ENCODE data around the gene TGFA. TPM values are rescaled to one million over a fixed set of nuclear protein-coding genes. Genes with fewer than 3 reads are reported as not detected.

TGFA gene
- total RNA-seq, 3 donors from 2014 or later (not counting 1 experiment from before 2014, with no cell fraction given) = 5.0 to 13.3 (median 8.6) TPM

GRCh38 chr2:70566906-70567305 lies 13.3 kb upstream of the TGFA start:
- 76% methylated on average over 2 of the region's 2 CpGs for WGBS (ENCODE audit: insufficient coverage)
- Mint-ChIP-seq H3K4me3 (no peak overlapping the region), H3K9me3 (no peaks in the 10 kb centered on the region), H3K36me3 (no peaks in the 10 kb centered on the region), H3K27me3 (ENCODE audit: low read depth in 2 of 2) (peaks cover 0 to 2% of the 10 kb centered on the region in 2 donors), H3K4me1 (no peaks in the 10 kb centered on the region), H3K27ac (no peak overlapping the region)
- no peak overlapping the region for H3K27ac ChIP-seq (ENCODE audit: low read length)
- intact Hi-C loops (cut with micrococcal nuclease) = no loop called here
- no peak for ATAC-seq
- H3K36me3 ChIP-seq (ENCODE audit: control insufficient read depth, insufficient read depth, low read length) = no peaks in the 10 kb centered on the region
- TF ChIP-seq CTCF (IDR thresholded peaks at IDR 0.05) = no peak
- H3K4me3 ChIP-seq (ENCODE audit: low read length) = no peak overlapping the region
- H3K4me1 ChIP-seq (ENCODE audit: control insufficient read depth, insufficient read depth, low read length) = no peaks in the 10 kb centered on the region
- H3K9me3 ChIP-seq (ENCODE audit: control insufficient read depth, insufficient read depth, low read length) = no peaks in the 10 kb centered on the region
- no peak for DNase-seq
- peaks cover 4% of the 10 kb centered on the region for H3K27me3 ChIP-seq (ENCODE audit: control insufficient read depth, insufficient read depth, low read length)

DNA sequence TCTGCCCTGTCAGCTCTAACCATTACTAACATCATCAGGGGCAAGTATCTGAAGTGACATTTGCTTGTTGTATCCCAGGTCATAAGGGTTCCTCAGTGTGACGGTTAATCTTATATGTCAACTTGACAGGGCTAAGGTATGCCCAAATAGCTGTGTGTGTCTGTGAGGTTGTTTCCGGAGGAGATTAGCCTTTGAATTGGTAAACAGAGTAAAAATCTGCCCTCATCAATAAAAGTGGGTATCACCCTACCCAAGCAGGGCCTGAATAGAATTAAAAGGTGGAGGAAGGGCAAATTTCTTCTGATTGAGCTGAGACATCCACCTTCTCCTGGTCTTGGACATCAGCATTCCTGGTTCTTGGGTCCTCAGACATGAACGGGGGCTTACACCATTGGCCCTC lies 12.8 kb upstream of the TGFA start:
- Histone ChIP-seq H3K27me3 (ENCODE audit: control insufficient read depth, insufficient read depth, low read length) (peaks cover 4% of the 10 kb centered on the region), H3K9me3 (ENCODE audit: control insufficient read depth, insufficient read depth, low read length) (no peaks in the 10 kb centered on the region), H3K4me1 (ENCODE audit: control insufficient read depth, insufficient read depth, low read length) (no peaks in the 10 kb centered on the region), H3K4me3 (ENCODE audit: low read length) (no peak overlapping the region), H3K27ac (ENCODE audit: low read length) (no peak overlapping the region), H3K36me3 (ENCODE audit: control insufficient read depth, insufficient read depth, low read length) (no peaks in the 10 kb centered on the region)
- no peak overlapping the region for H3K27ac Mint-ChIP-seq
- no peaks in the 10 kb centered on the region for H3K9me3 Mint-ChIP-seq
- ATAC-seq = no peak
- intact Hi-C loops (cut with micrococcal nuclease) = no loop called here
- H3K36me3 Mint-ChIP-seq = no peaks in the 10 kb centered on the region
- H3K27me3 Mint-ChIP-seq (ENCODE audit: low read depth in 2 of 2) = peaks cover 0 to 4% of the 10 kb centered on the region in 2 donors
- no peak for DNase-seq
- WGBS (ENCODE audit: insufficient coverage) = 94% methylated on average over 2 of the region's 3 CpGs
- H3K4me3 Mint-ChIP-seq = no peak overlapping the region
- TF ChIP-seq CTCF (IDR thresholded peaks at IDR 0.05) = no peak
- no peaks in the 10 kb centered on the region for H3K4me1 Mint-ChIP-seq

DNA sequence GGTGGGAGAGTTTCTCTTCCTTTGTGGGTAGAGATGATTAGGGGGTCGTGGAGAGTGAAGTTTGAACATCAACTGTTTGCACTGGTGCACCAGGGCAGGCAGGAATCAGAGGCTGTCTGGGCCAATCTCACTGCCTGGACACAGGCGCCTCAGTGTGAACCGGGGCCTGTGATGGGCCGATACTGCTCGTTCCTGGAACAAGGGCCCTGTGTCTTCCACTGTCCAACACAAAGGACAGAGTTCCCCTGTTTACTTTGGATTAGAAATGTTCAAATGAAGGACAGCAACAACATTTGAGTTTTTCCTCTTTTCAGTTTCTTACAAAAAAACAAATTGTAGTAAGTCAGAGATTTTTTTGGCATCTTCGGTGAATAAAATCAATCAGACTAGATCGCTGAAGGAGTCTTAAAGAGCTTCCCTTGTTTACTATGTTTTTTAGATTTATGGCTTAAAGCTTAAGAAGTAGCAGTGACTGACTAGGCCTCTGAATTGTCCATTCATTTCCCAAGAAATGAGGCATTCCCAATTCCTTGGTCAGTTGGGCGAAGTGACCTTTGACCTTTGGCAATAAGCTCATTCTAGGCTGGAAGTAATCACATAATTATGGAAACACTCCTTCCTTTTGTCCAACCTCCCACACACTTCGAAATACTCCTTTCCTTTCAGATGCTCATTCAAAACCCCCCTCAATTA lies 11.6 kb upstream of the TGFA start:
- Mint-ChIP-seq H3K4me3 (no peak overlapping the region), H3K27me3 (ENCODE audit: low read depth in 2 of 2) (peaks cover 6 to 7% of the 10 kb centered on the region in 2 donors), H3K4me1 (no peaks in the 10 kb centered on the region), H3K36me3 (no peaks in the 10 kb centered on the region), H3K27ac (no peak overlapping the region), H3K9me3 (no peaks in the 10 kb centered on the region)
- intact Hi-C loops (cut with micrococcal nuclease) = no loop called here
- 83% methylated on average over 9 of the region's 9 CpGs for WGBS (ENCODE audit: insufficient coverage)
- no peak for TF ChIP-seq CTCF (IDR thresholded peaks at IDR 0.05)
- DNase-seq (no peak), ATAC-seq (no peak)
- Histone ChIP-seq H3K9me3 (ENCODE audit: control insufficient read depth, insufficient read depth, low read length) (no peaks in the 10 kb centered on the region), H3K4me1 (ENCODE audit: control insufficient read depth, insufficient read depth, low read length) (no peaks in the 10 kb centered on the region), H3K4me3 (ENCODE audit: low read length) (no peak overlapping the region), H3K27me3 (ENCODE audit: control insufficient read depth, insufficient read depth, low read length) (peaks cover 4% of the 10 kb centered on the region), H3K27ac (ENCODE audit: low read length) (no peak overlapping the region), H3K36me3 (ENCODE audit: control insufficient read depth, insufficient read depth, low read length) (no peaks in the 10 kb centered on the region)

- Mint-ChIP-seq H3K27ac (no peak overlapping the region), H3K27me3 (ENCODE audit: low read depth in 2 of 2) (peaks cover 18% of the 10 kb centered on the region in 2 donors), H3K4me1 (no peaks in the 10 kb centered on the region), H3K4me3 (no peak overlapping the region), H3K9me3 (no peaks in the 10 kb centered on the region), H3K36me3 (no peaks in the 10 kb centered on the region)
- no peak for DNase-seq
- no peak overlapping the region for H3K4me3 ChIP-seq (ENCODE audit: low read length)
- intact Hi-C loops (cut with micrococcal nuclease) = no loop called here
- no peaks in the 10 kb centered on the region for H3K9me3 ChIP-seq (ENCODE audit: control insufficient read depth, insufficient read depth, low read length)
- TF ChIP-seq CTCF (IDR thresholded peaks at IDR 0.05) = no peak
- ATAC-seq = no peak
- no peaks in the 10 kb centered on the region for H3K36me3 ChIP-seq (ENCODE audit: control insufficient read depth, insufficient read depth, low read length)
- H3K27ac ChIP-seq (ENCODE audit: low read length) = no peak overlapping the region
- H3K27me3 ChIP-seq (ENCODE audit: control insufficient read depth, insufficient read depth, low read length) = peaks cover 4% of the 10 kb centered on the region
- no peaks in the 10 kb centered on the region for H3K4me1 ChIP-seq (ENCODE audit: control insufficient read depth, insufficient read depth, low read length)
Measured at GRCh38 chr2:70561893-70562292, 8.3 kb upstream of the TGFA start.

Measured in natural killer cell (primary cell).